Activated T-helper 1 cell treated with Interleukin-2 at 50 U/mL for 16 hours (primary cell): Measurements from ENCODE around the gene CX3CR1.

Experiments
- DNase-seq: peaks from one replicate; pipeline ENCODE4 v3.0.0-alpha.2; 2020; ENCODE audit warnings: low read depth

The CX3CR1 gene

DNA sequence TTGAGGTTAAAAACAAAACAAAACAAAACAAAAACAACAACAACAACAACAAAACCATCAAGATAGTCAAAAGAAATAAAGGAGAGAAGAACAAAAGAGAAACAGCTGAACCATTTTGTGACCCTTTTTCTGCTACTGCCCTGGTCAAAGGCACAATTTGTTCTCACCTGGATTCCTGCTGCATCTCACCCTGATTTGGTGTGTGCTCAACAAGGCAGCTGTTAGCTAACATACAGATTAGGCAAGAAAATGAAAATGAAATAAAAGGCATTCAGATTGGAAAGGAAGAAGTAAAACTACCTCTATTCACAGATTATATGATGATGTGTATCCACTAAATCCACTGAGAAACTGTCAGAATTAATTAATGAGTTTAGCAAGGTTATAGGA lies 58.7 kb downstream of the CX3CR1 start:
- DNase-seq = no peak

DNA sequence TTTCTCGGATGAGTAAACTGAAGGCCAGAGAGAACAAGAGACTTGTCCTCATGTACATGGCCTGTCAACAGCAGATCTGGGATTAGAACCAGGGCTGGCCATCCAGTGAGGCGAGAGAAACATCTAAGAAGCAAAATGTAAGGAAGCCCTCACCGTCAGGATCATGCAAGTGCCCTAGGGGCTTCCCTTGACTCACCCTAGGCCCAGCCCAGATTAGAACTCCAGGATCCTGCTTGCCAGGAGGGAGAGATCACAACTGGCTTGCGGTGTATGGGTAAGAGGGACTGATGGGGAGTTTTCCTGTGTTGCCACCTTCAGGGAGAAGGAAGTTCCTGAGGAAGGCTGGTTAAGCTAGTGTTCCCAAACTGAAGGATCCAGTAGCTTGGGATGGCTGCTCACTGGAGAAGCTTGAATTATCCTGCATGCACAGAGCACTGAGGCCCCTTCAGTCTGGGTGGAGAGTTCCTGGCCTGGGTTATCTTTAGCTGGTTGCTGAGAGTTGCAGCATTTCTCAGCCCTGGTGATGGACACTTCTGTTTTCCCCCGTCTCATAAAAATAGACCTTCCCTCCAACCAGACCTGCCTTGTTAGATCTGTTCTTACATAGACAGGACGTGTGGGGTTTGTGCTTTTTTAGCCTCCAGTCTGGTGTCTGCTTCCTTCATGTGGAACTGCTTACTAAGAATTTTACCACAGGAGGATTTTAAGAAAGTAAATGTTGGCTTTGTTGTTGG lies 59.3 kb downstream of the CX3CR1 start:
- DNase-seq = no peak

DNA sequence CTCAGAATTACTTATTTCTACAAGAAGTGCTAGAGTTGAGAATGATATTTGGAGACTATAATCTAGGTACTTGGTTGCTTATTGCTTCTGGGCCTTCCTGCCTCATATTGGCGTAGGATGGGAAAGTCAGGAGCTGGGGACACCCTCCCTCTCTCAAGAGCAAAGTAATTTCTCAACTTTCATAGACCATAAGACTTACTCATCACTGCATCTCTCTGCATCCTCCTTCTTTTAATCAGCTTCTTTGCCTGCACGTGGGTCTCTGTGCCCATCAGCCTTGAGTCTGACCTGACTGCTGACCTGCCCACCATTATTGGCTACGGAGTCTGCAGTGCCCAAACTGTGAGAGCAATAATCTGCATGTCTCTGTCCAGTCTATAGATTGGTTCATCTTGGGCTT lies 60.1 kb downstream of the CX3CR1 start:
- no peak for DNase-seq

DNA sequence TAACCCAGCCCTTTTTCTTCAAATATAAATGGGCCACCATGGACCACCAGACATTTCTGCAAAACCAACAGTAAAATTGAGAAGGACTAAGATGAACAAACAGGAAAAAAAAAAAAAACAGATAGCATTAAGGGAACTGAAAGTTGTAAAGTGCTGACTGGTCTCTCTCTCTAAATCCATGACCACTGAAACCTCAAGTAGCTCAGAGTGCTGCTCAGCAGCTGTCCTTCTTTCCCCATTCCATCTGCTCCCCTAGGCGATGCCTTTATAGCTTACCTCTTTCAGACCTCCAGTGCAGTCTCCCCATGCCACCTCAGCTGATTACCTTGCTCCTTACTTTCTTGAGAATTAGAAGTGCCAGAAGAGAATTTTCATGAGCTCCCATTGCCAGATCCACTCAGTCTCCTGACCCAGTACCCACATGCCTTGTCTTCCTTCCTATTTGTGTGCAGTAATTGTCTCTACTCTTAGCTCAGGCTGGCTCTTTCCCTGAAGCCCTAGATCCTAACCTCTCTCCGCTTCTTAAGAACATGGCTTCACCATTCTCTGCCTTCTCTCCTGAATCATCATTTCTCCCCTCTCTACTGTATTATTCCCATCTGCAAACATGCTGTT lies 63.6 kb downstream of the CX3CR1 start:
- no peak for DNase-seq

DNA sequence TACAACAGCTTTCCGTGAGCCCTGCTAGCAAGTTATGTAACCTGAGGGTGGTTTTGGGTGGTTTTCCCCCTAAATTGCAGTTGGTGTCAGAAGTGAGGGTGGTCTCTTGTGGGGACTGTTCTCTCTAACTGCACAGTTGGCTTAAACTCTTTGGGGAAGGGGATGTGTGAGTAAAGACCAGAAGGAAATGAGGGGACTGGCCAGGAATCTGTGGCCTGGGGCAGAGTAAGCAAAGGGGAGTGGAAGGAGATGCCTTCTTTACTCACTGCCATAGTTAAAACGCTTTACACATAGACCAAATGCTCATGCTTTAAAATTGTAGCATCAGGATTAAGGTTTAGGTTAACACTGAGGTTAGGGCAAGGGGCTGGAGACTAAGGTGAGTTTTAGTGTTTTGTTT lies 66.2 kb downstream of the CX3CR1 start:
- DNase-seq = no peak
